VCaP (cell line): ENCODE measurements around the gene HAVCR1.

Experiments
- H3K27ac ChIP-seq: fragments of 450-650 bp; 2 replicates; pipeline ENCODE4 v1.5.1; 2017
- TF ChIP-seq, protein P1 (sequence below): fragments of 450-650 bp; conservative IDR thresholded peaks from 2 replicates; pipeline ENCODE4 v1.5.1; 2017; ENCODE audit warnings: mild to moderate bottlenecking, moderate library complexity

The HAVCR1 gene

GRCh38 chr5:157080286-157080685, 21.4 kb upstream of the HAVCR1 start:
- TF ChIP-seq, protein P1, sequence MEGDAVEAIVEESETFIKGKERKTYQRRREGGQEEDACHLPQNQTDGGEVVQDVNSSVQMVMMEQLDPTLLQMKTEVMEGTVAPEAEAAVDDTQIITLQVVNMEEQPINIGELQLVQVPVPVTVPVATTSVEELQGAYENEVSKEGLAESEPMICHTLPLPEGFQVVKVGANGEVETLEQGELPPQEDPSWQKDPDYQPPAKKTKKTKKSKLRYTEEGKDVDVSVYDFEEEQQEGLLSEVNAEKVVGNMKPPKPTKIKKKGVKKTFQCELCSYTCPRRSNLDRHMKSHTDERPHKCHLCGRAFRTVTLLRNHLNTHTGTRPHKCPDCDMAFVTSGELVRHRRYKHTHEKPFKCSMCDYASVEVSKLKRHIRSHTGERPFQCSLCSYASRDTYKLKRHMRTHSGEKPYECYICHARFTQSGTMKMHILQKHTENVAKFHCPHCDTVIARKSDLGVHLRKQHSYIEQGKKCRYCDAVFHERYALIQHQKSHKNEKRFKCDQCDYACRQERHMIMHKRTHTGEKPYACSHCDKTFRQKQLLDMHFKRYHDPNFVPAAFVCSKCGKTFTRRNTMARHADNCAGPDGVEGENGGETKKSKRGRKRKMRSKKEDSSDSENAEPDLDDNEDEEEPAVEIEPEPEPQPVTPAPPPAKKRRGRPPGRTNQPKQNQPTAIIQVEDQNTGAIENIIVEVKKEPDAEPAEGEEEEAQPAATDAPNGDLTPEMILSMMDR: no peak
- no peak overlapping the region for H3K27ac ChIP-seq

GRCh38 chr5:157076558-157076957, 17.6 kb upstream of the HAVCR1 start:
- TF ChIP-seq, protein P1: no peak
- no peak overlapping the region for H3K27ac ChIP-seq

DNA sequence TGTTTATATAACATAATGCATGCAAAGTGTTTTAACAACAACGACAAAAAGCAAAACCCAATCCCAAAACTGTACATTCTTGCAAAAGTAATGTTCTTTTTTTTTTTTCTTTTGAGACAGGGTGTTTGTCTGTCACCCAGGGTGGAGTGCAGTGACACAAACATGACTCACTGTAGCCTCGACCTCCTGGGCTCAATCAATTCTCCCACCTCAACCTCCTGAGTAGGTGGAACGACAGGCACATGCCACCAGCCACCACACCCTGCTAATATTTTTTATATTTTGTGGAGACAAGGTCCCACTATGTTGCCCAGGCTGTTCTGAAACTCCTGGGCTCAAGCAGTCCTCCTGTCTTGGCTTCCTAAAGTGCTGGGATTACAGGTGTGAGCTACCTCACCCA, 13.6 kb upstream of the HAVCR1 start:
- TF ChIP-seq, protein P1: no peak
- no peak overlapping the region for H3K27ac ChIP-seq

GRCh38 chr5:157069949-157070348, 11.0 kb upstream of the HAVCR1 start:
- no peak overlapping the region for H3K27ac ChIP-seq
- TF ChIP-seq, protein P1: no peak

DNA sequence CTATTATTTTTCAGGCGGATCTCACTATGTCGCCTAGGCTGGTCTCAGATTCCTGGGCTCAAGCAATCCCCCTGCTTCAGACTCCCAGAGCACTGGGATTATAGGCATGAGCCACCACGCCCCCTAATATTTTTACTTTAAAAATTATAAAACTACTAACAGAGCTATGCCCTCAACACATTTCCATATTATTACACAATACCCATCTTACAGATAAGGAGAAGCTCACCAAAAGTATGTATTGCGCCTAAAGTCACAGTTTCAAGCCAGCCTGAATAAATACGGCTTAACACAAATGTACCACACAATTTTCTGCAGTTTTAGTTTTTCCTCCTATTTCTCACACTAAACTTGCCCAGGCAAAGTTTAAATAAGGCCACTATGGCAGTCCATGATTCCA, 9.9 kb upstream of the HAVCR1 start:
- TF ChIP-seq, protein P1: no peak
- no peak overlapping the region for H3K27ac ChIP-seq

DNA sequence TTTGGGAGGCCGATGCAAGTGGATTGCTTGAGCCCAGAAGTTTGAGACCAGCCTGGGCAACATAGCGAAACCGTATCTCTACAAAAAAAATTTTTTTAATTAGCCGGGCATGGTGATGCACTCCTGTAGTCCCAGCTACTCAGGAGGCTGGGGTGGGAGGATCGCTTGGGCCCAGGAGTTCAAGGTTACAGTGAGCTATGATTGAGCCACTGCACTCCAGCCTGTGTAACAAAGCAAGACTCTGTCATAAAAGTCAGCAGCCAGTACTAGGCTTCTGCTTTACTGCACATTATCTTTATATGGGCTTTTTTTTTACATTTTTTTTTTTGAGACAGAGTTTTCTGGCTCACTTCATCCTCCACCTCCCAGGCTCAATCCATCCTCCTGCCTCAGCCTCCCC, 9.4 kb upstream of the HAVCR1 start:
- no peak overlapping the region for H3K27ac ChIP-seq
- TF ChIP-seq, protein P1: no peak

GRCh38 chr5:157067005-157067404, 8.1 kb upstream of the HAVCR1 start:
- TF ChIP-seq, protein P1: no peak

GRCh38 chr5:157066080-157066479, 7.2 kb upstream of the HAVCR1 start:
- TF ChIP-seq, protein P1: no peak

More at GRCh38 chr5:157067005-157067404, 8.1 kb upstream of the HAVCR1 start:
- no peak overlapping the region for H3K27ac ChIP-seq

More at GRCh38 chr5:157066080-157066479, 7.2 kb upstream of the HAVCR1 start:
- peak overlapping the region; percentile 28; the same call in 1 of the 2 replicates for H3K27ac ChIP-seq
